ENCODE data around the gene HYOU1.

- TF ChIP-seq CTCF (IDR thresholded peaks at IDR 0.05; ENCODE audit: low read length) (no peak), EZH2 (IDR thresholded peaks at IDR 0.05; ENCODE audit: borderline replicate concordance, low read length) (no peak)
Observed at GRCh38 chr11:119028346-119029068, 28.5 kb downstream of the HYOU1 start.

Measured in OCI-LY1 (cell line).